GM08714 (cell line): Measurements from ENCODE around the gene SIN3B.
"Not testable (repeated sequence)": the region's sequence is repeated elsewhere in the genome, so short reads cannot be mapped to it uniquely, and the experiment has no call there.

Source experiments
- H3K4me3 ChIP-seq: fragments of 200-500 bp; sonication (Bioruptor generic); 2 replicates; pipeline ENCODE4 v1.5.1; 2014; ENCODE audit warnings: mild to moderate bottlenecking, low read length, inconsistent platforms
- ZNF274 ChIP-seq: IDR thresholded peaks from 2 replicates; pipeline ENCODE4 v1.6.1; 2012; ENCODE audit warnings: mild to moderate bottlenecking, low read depth, low read length

Gene SIN3B

GRCh38 chr19:16874250-16874977 lies 45.2 kb downstream of the SIN3B start:
- no peak overlapping the region for H3K4me3 ChIP-seq
- no peak for TF ChIP-seq ZNF274

- H3K4me3 ChIP-seq = not testable (repeated sequence)
Measured at GRCh38 chr19:16874978-16875299, 45.7 kb downstream of the SIN3B start.

- no peak overlapping the region for H3K4me3 ChIP-seq
- no peak for TF ChIP-seq ZNF274
Measured at GRCh38 chr19:16875584-16876555, 46.7 kb downstream of the SIN3B start.

- no peak overlapping the region for H3K4me3 ChIP-seq
- no peak for TF ChIP-seq ZNF274
Measured at GRCh38 chr19:16876904-16877361, 47.7 kb downstream of the SIN3B start.

GRCh38 chr19:16877581-16877980 lies 48.4 kb downstream of the SIN3B start:
- TF ChIP-seq ZNF274 = no peak
- H3K4me3 ChIP-seq = no peak overlapping the region

GRCh38 chr19:16878181-16878965 lies 49.2 kb downstream of the SIN3B start:
- no peak for TF ChIP-seq ZNF274
- no peak overlapping the region for H3K4me3 ChIP-seq

GRCh38 chr19:16880884-16881554 lies 51.8 kb downstream of the SIN3B start:
- TF ChIP-seq ZNF274 = no peak
- no peak overlapping the region for H3K4me3 ChIP-seq

GRCh38 chr19:16882146-16882545 lies 52.9 kb downstream of the SIN3B start:
- no peak overlapping the region for H3K4me3 ChIP-seq
- TF ChIP-seq ZNF274 = no peak

GRCh38 chr19:16883522-16883921 lies 54.3 kb downstream of the SIN3B start:
- no peak overlapping the region for H3K4me3 ChIP-seq

GRCh38 chr19:16885166-16885565 lies 56.0 kb downstream of the SIN3B start:
- TF ChIP-seq ZNF274 = no peak
- no peak overlapping the region for H3K4me3 ChIP-seq

More at GRCh38 chr19:16883522-16883921, 54.3 kb downstream of the SIN3B start:
- no peak for TF ChIP-seq ZNF274

- no peak overlapping the region for H3K4me3 ChIP-seq
- TF ChIP-seq ZNF274 = no peak
Measured at GRCh38 chr19:16886305-16886880, 57.2 kb downstream of the SIN3B start.

GRCh38 chr19:16887353-16888265 lies 58.4 kb downstream of the SIN3B start:
- no peak overlapping the region for H3K4me3 ChIP-seq
- no peak for TF ChIP-seq ZNF274
